ENCODE data around the gene SEC14L2. TPM values are rescaled to one million over a fixed set of nuclear protein-coding genes. Genes with fewer than 3 reads are reported as not detected.

SEC14L2 gene
- total RNA-seq, 1 donor from 2014 or later = 14.5 TPM

GRCh38 chr22:30433773-30434172, 37.0 kb downstream of the SEC14L2 start:
- Mint-ChIP-seq H3K27me3 (ENCODE audit: low read depth, unreplicated experiment) (no peaks in the 10 kb centered on the region), H3K27ac (ENCODE audit: unreplicated experiment) (no peak overlapping the region), H3K4me1 (ENCODE audit: low read depth, unreplicated experiment) (no peaks in the 10 kb centered on the region), H3K4me3 (ENCODE audit: unreplicated experiment) (no peak overlapping the region), H3K9me3 (ENCODE audit: unreplicated experiment) (no peaks in the 10 kb centered on the region), H3K36me3 (ENCODE audit: low read depth, unreplicated experiment) (peaks cover under 1% of the 10 kb centered on the region)
- Histone ChIP-seq H3K9me3 (ENCODE audit: insufficient read depth, low read depth, low read length) (no peaks in the 10 kb centered on the region), H3K36me3 (ENCODE audit: insufficient read depth, low read length) (no peaks in the 10 kb centered on the region), H3K4me2 (ENCODE audit: low read length) (no peak overlapping the region), H3K27me3 (ENCODE audit: insufficient read depth, low read length) (no peaks in the 10 kb centered on the region), H4K20me1 (ENCODE audit: insufficient read depth, low read length) (no peaks in the 10 kb centered on the region), H3K9ac (ENCODE audit: low read length) (no peak overlapping the region), H2AFZ (ENCODE audit: low read depth, low read length) (no peak overlapping the region), H3K4me1 (ENCODE audit: insufficient read depth, low read length) (peaks cover 4% of the 10 kb centered on the region), H3K27ac (ENCODE audit: low read depth, low read length) (no peak overlapping the region), H3K79me2 (ENCODE audit: insufficient read depth, low read length) (no peaks in the 10 kb centered on the region), H3K4me3 (ENCODE audit: insufficient read depth, low read depth, low read length) (no peak overlapping the region)
- DNase-seq (ENCODE audit: low read depth) (no peak), FAIRE-seq (no peak)
- TF ChIP-seq CTCF (IDR thresholded peaks at IDR 0.05; ENCODE audit: insufficient read depth, low read depth, low read length) = no peak

GRCh38 chr22:30434843-30435242, 38.0 kb downstream of the SEC14L2 start:
- Histone ChIP-seq H3K27me3 (ENCODE audit: insufficient read depth, low read length) (peaks cover under 1% of the 10 kb centered on the region), H3K9me3 (ENCODE audit: insufficient read depth, low read depth, low read length) (no peaks in the 10 kb centered on the region), H3K4me3 (ENCODE audit: insufficient read depth, low read depth, low read length) (no peak overlapping the region), H3K36me3 (ENCODE audit: insufficient read depth, low read length) (no peaks in the 10 kb centered on the region), H3K4me1 (ENCODE audit: insufficient read depth, low read length) (peaks cover 4% of the 10 kb centered on the region), H3K79me2 (ENCODE audit: insufficient read depth, low read length) (no peaks in the 10 kb centered on the region), H4K20me1 (ENCODE audit: insufficient read depth, low read length) (no peaks in the 10 kb centered on the region), H3K27ac (ENCODE audit: low read depth, low read length) (no peak overlapping the region), H2AFZ (ENCODE audit: low read depth, low read length) (no peak overlapping the region), H3K4me2 (ENCODE audit: low read length) (no peak overlapping the region), H3K9ac (ENCODE audit: low read length) (no peak overlapping the region)
- Mint-ChIP-seq H3K4me3 (ENCODE audit: unreplicated experiment) (no peak overlapping the region), H3K27ac (ENCODE audit: unreplicated experiment) (no peak overlapping the region), H3K27me3 (ENCODE audit: low read depth, unreplicated experiment) (peaks cover 2% of the 10 kb centered on the region), H3K4me1 (ENCODE audit: low read depth, unreplicated experiment) (no peaks in the 10 kb centered on the region), H3K9me3 (ENCODE audit: unreplicated experiment) (no peaks in the 10 kb centered on the region), H3K36me3 (ENCODE audit: low read depth, unreplicated experiment) (no peaks in the 10 kb centered on the region)
- no peak for DNase-seq (ENCODE audit: low read depth)
- no peak for FAIRE-seq
- TF ChIP-seq CTCF (IDR thresholded peaks at IDR 0.05; ENCODE audit: insufficient read depth, low read depth, low read length) (no peak), EZH2 (IDR thresholded peaks at IDR 0.05; ENCODE audit: insufficient read depth, low read length) (no peak)

GRCh38 chr22:30435674-30436126, 38.9 kb downstream of the SEC14L2 start:
- no peak overlapping the region for H3K4me2 ChIP-seq (ENCODE audit: low read length)
- DNase-seq (ENCODE audit: low read depth) (no peak), FAIRE-seq (no peak)
- H3K36me3 Mint-ChIP-seq (ENCODE audit: low read depth, unreplicated experiment) = no peaks in the 10 kb centered on the region
- peak overlapping the region; percentile 56 for H2AFZ ChIP-seq (ENCODE audit: low read depth, low read length)
- no peaks in the 10 kb centered on the region for H3K9me3 ChIP-seq (ENCODE audit: insufficient read depth, low read depth, low read length)
- H3K9me3 Mint-ChIP-seq (ENCODE audit: unreplicated experiment) = no peaks in the 10 kb centered on the region
- TF ChIP-seq EZH2 (IDR thresholded peaks at IDR 0.05; ENCODE audit: insufficient read depth, low read length) (no peak), CTCF (IDR thresholded peaks at IDR 0.05; ENCODE audit: insufficient read depth, low read depth, low read length) (no peak)
- no peak overlapping the region for H3K9ac ChIP-seq (ENCODE audit: low read length)
- no peak overlapping the region for H3K4me3 ChIP-seq (ENCODE audit: insufficient read depth, low read depth, low read length)
- H3K79me2 ChIP-seq (ENCODE audit: insufficient read depth, low read length) = no peaks in the 10 kb centered on the region
- H3K27me3 Mint-ChIP-seq (ENCODE audit: low read depth, unreplicated experiment) = peaks cover 7% of the 10 kb centered on the region
- H3K4me3 Mint-ChIP-seq (ENCODE audit: unreplicated experiment) = no peak overlapping the region
- H3K27ac ChIP-seq (ENCODE audit: low read depth, low read length) = no peak overlapping the region
- H3K36me3 ChIP-seq (ENCODE audit: insufficient read depth, low read length) = no peaks in the 10 kb centered on the region
- H3K27ac Mint-ChIP-seq (ENCODE audit: unreplicated experiment) = no peak overlapping the region
- no peaks in the 10 kb centered on the region for H3K4me1 Mint-ChIP-seq (ENCODE audit: low read depth, unreplicated experiment)
- no peaks in the 10 kb centered on the region for H4K20me1 ChIP-seq (ENCODE audit: insufficient read depth, low read length)
- H3K27me3 ChIP-seq (ENCODE audit: insufficient read depth, low read length) = peaks cover 2% of the 10 kb centered on the region
- peaks cover 4% of the 10 kb centered on the region for H3K4me1 ChIP-seq (ENCODE audit: insufficient read depth, low read length)

All from astrocyte (in vitro differentiated cells and primary cell).